ENCODE results near the gene ADGRL3. TPM values are rescaled to one million over a fixed set of nuclear protein-coding genes. Genes with fewer than 3 reads are reported as not detected.
"Not testable (repeated sequence)": the region's sequence is repeated elsewhere in the genome, so short reads cannot be mapped to it uniquely, and the experiment has no call there.

The ADGRL3 gene
- total and polyA plus RNA-seq, 12 donors, result 2.4 to 182 (median 22.1) TPM

- intact Hi-C loops (cut with DNase I), result no loop called here
- WGBS, 4 donors, result 88 to 92% (median 90%) methylated on average over 4 of the region's 4 CpGs
- Histone ChIP-seq H3K27ac (no peak overlapping the region), H3K4me1 (replicated peaks in 1 of 2) (no peaks in the 10 kb centered on the region), H3K9me3 (replicated peaks in 1 of 3) (no peaks in the 10 kb centered on the region), H3K27me3 (no peaks in the 10 kb centered on the region), H3K36me3 (replicated peaks in 1 of 2) (no peaks in the 10 kb centered on the region), H3K4me3 (no peak overlapping the region)
- TF ChIP-seq CTCF (IDR thresholded peaks at IDR 0.05), result no peak
- TF ChIP-seq POLR2A (IDR thresholded peaks at IDR 0.05), result no peak
- DNase-seq, result no peak
Measured at GRCh38 chr4:61985426-61985825, 785.3 kb downstream of the ADGRL3 start.

- WGBS, 4 donors, result 95 to 97% (median 96%) methylated on average over 7 of the region's 7 CpGs
- intact Hi-C loops (cut with DNase I); H3K4me1 ChIP-seq (replicated peaks in 1 of 2); H3K36me3 ChIP-seq (replicated peaks in 1 of 2); H3K27ac ChIP-seq; H3K4me3 ChIP-seq; DNase-seq; H3K9me3 ChIP-seq (replicated peaks in 1 of 3); H3K27me3 ChIP-seq: not testable (repeated sequence)
Measured at GRCh38 chr4:61986929-61987328, 786.8 kb downstream of the ADGRL3 start.

DNA sequence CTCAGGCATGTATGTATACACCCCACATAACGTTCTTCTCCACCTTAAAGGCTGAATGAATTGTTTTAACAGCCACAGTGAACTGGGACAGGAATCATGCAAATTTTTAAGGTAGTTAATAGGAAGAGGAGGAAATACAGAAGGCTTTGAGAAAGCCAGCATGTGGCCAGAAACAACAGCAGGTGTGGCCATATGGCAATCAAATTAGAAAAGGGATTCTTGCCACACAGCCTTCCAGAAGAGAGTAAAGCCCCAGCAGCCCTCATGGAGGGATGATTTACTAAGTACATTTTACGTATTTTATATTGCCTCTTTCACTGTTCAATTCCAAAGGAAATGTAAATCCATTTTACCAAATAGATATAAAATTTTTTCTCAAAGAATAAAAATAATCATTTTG is 792.2 kb downstream of the ADGRL3 start:
- H3K9me3 ChIP-seq (replicated peaks in 1 of 3), result no peaks in the 10 kb centered on the region
- H3K27me3 ChIP-seq, result no peaks in the 10 kb centered on the region
- no peak overlapping the region for H3K27ac ChIP-seq
- DNase-seq, result no peak
- no peak for TF ChIP-seq POLR2A (IDR thresholded peaks at IDR 0.05)
- TF ChIP-seq CTCF (IDR thresholded peaks at IDR 0.05), result no peak
- 76 to 88% (median 82%) methylated on average over 2 of the region's 2 CpGs for WGBS, 4 donors
- intact Hi-C loops (cut with DNase I), result no loop called here
- no peaks in the 10 kb centered on the region for H3K36me3 ChIP-seq (replicated peaks in 1 of 2)
- no peaks in the 10 kb centered on the region for H3K4me1 ChIP-seq (replicated peaks in 1 of 2)
- H3K4me3 ChIP-seq, result no peak overlapping the region

GRCh38 chr4:61994036-61994435 is 793.9 kb downstream of the ADGRL3 start:
- Histone ChIP-seq H3K4me1 (replicated peaks in 1 of 2) (no peaks in the 10 kb centered on the region), H3K36me3 (replicated peaks in 1 of 2) (no peaks in the 10 kb centered on the region), H3K27me3 (no peaks in the 10 kb centered on the region), H3K27ac (no peak overlapping the region), H3K9me3 (replicated peaks in 1 of 3) (no peaks in the 10 kb centered on the region), H3K4me3 (no peak overlapping the region)
- intact Hi-C loops (cut with DNase I), result no loop called here
- 76 to 89% (median 83%) methylated on average over 6 of the region's 6 CpGs for WGBS, 4 donors
- TF ChIP-seq POLR2A (IDR thresholded peaks at IDR 0.05) (no peak), CTCF (IDR thresholded peaks at IDR 0.05) (no peak)
- DNase-seq, result no peak

GRCh38 chr4:61995717-61996340 is 795.7 kb downstream of the ADGRL3 start:
- no peak for TF ChIP-seq POLR2A (IDR thresholded peaks at IDR 0.05)
- 78 to 82% (median 80%) methylated on average over 2 of the region's 2 CpGs for WGBS, 4 donors
- intact Hi-C loops (cut with DNase I), result no loop called here
- Histone ChIP-seq H3K36me3 (replicated peaks in 1 of 2) (no peaks in the 10 kb centered on the region), H3K27ac (no peak overlapping the region), H3K27me3 (no peaks in the 10 kb centered on the region), H3K9me3 (replicated peaks in 1 of 3) (no peaks in the 10 kb centered on the region), H3K4me3 (no peak overlapping the region), H3K4me1 (replicated peaks in 1 of 2) (no peaks in the 10 kb centered on the region)
- DNase-seq, result no peak

Data from adrenal gland (tissue), 12 donors.